ENCODE data around the gene CTBP2. TPM values are rescaled to one million over a fixed set of nuclear protein-coding genes. Genes with fewer than 3 reads are reported as not detected.

CTBP2 gene
- total RNA-seq, 2 experiments from 2014 or later = 0.15 to 0.43 TPM

GRCh38 chr10:125114761-125115391, 45.5 kb downstream of the CTBP2 start:
- Mint-ChIP-seq H3K4me3 (no peak overlapping the region), H3K27ac (no peak overlapping the region), H3K9me3 (no peaks in the 10 kb centered on the region), H3K4me1 (no peaks in the 10 kb centered on the region), H3K36me3 (ENCODE audit: low read depth) (no peaks in the 10 kb centered on the region), H3K27me3 (peaks cover 2% of the 10 kb centered on the region)
- ChIA-PET CTCF (no interaction called here), POLR2A (no interaction called here)
- DNase-seq = no peak

GRCh38 chr10:125113691-125114371, 46.5 kb downstream of the CTBP2 start:
- POLR2A ChIA-PET = no interaction called here
- Mint-ChIP-seq H3K9me3 (no peaks in the 10 kb centered on the region), H3K36me3 (ENCODE audit: low read depth) (no peaks in the 10 kb centered on the region), H3K27ac (no peak overlapping the region), H3K27me3 (peaks cover 2% of the 10 kb centered on the region), H3K4me1 (no peaks in the 10 kb centered on the region), H3K4me3 (no peak overlapping the region)
- CTCF ChIA-PET = no interaction called here
- DNase-seq = no peak

- CTCF ChIA-PET = no interaction called here
- POLR2A ChIA-PET = no interaction called here
- H3K27me3 Mint-ChIP-seq = no peaks in the 10 kb centered on the region
Observed at GRCh38 chr10:125112697-125113494, 47.5 kb downstream of the CTBP2 start.

GRCh38 chr10:125111118-125111727, 49.1 kb downstream of the CTBP2 start:
- no peak overlapping the region for H3K27ac Mint-ChIP-seq
- no peaks in the 10 kb centered on the region for H3K27me3 Mint-ChIP-seq
- no peak overlapping the region for H3K4me3 Mint-ChIP-seq
- no peak for DNase-seq
- CTCF ChIA-PET = no interaction called here
- no peaks in the 10 kb centered on the region for H3K9me3 Mint-ChIP-seq
- no peaks in the 10 kb centered on the region for H3K36me3 Mint-ChIP-seq (ENCODE audit: low read depth)
- POLR2A ChIA-PET = no interaction called here
- H3K4me1 Mint-ChIP-seq = no peaks in the 10 kb centered on the region

More at GRCh38 chr10:125112697-125113494, 47.5 kb downstream of the CTBP2 start:
- Mint-ChIP-seq H3K27ac (no peak overlapping the region), H3K36me3 (ENCODE audit: low read depth) (no peaks in the 10 kb centered on the region), H3K4me1 (no peaks in the 10 kb centered on the region), H3K9me3 (no peaks in the 10 kb centered on the region), H3K4me3 (no peak overlapping the region)
- DNase-seq = no peak

- POLR2A ChIA-PET = no interaction called here
- CTCF ChIA-PET = no interaction called here
- Mint-ChIP-seq H3K4me1 (no peaks in the 10 kb centered on the region), H3K4me3 (no peak overlapping the region), H3K27ac (no peak overlapping the region), H3K27me3 (no peaks in the 10 kb centered on the region), H3K9me3 (no peaks in the 10 kb centered on the region), H3K36me3 (ENCODE audit: low read depth) (no peaks in the 10 kb centered on the region)
- no peak for DNase-seq
Observed at GRCh38 chr10:125107965-125108580, 52.3 kb downstream of the CTBP2 start.

GRCh38 chr10:125107166-125107949, 53.0 kb downstream of the CTBP2 start:
- DNase-seq = no peak
- ChIA-PET POLR2A (no interaction called here), CTCF (no interaction called here)
- no peaks in the 10 kb centered on the region for H3K27me3 Mint-ChIP-seq
- no peaks in the 10 kb centered on the region for H3K9me3 Mint-ChIP-seq
- no peaks in the 10 kb centered on the region for H3K4me1 Mint-ChIP-seq
- H3K27ac Mint-ChIP-seq = no peak overlapping the region
- H3K4me3 Mint-ChIP-seq = no peak overlapping the region
- H3K36me3 Mint-ChIP-seq (ENCODE audit: low read depth) = no peaks in the 10 kb centered on the region

- Mint-ChIP-seq H3K27ac (no peak overlapping the region), H3K27me3 (peaks cover 1% of the 10 kb centered on the region), H3K9me3 (no peaks in the 10 kb centered on the region), H3K36me3 (ENCODE audit: low read depth) (no peaks in the 10 kb centered on the region), H3K4me1 (no peaks in the 10 kb centered on the region), H3K4me3 (no peak overlapping the region)
- POLR2A ChIA-PET = no interaction called here
- no peak for DNase-seq
- CTCF ChIA-PET = no interaction called here
Observed at GRCh38 chr10:125106586-125106985, 53.8 kb downstream of the CTBP2 start.

- no peak overlapping the region for H3K4me3 Mint-ChIP-seq
- peaks cover 2% of the 10 kb centered on the region for H3K27me3 Mint-ChIP-seq
- H3K4me1 Mint-ChIP-seq = no peaks in the 10 kb centered on the region
- H3K27ac Mint-ChIP-seq = no peak overlapping the region
- DNase-seq = no peak
- POLR2A ChIA-PET = no interaction called here
- H3K36me3 Mint-ChIP-seq (ENCODE audit: low read depth) = no peaks in the 10 kb centered on the region
- CTCF ChIA-PET = no interaction called here
- H3K9me3 Mint-ChIP-seq = no peaks in the 10 kb centered on the region
Observed at GRCh38 chr10:125105706-125106255, 54.6 kb downstream of the CTBP2 start.

- H3K27me3 Mint-ChIP-seq = peaks cover 2% of the 10 kb centered on the region
- ChIA-PET CTCF (no interaction called here), POLR2A (no interaction called here)
- H3K27ac Mint-ChIP-seq = no peak overlapping the region
- no peak for DNase-seq
- H3K9me3 Mint-ChIP-seq = no peaks in the 10 kb centered on the region
- H3K4me3 Mint-ChIP-seq = no peak overlapping the region
- H3K36me3 Mint-ChIP-seq (ENCODE audit: low read depth) = no peaks in the 10 kb centered on the region
- no peaks in the 10 kb centered on the region for H3K4me1 Mint-ChIP-seq
Observed at GRCh38 chr10:125105155-125105554, 55.2 kb downstream of the CTBP2 start.

GRCh38 chr10:125104559-125104958, 55.8 kb downstream of the CTBP2 start:
- Mint-ChIP-seq H3K27ac (no peak overlapping the region), H3K9me3 (no peaks in the 10 kb centered on the region), H3K4me1 (no peaks in the 10 kb centered on the region), H3K27me3 (peaks cover 2% of the 10 kb centered on the region), H3K4me3 (no peak overlapping the region), H3K36me3 (ENCODE audit: low read depth) (no peaks in the 10 kb centered on the region)
- POLR2A ChIA-PET = no interaction called here
- CTCF ChIA-PET = no interaction called here
- no peak for DNase-seq

GRCh38 chr10:125103924-125104323, 56.4 kb downstream of the CTBP2 start:
- no peak for DNase-seq
- Mint-ChIP-seq H3K27me3 (peaks cover 2% of the 10 kb centered on the region), H3K27ac (no peak overlapping the region), H3K4me1 (no peaks in the 10 kb centered on the region), H3K9me3 (no peaks in the 10 kb centered on the region), H3K36me3 (ENCODE audit: low read depth) (no peaks in the 10 kb centered on the region), H3K4me3 (no peak overlapping the region)
- ChIA-PET CTCF (no interaction called here), POLR2A (no interaction called here)

- Mint-ChIP-seq H3K36me3 (ENCODE audit: low read depth) (no peaks in the 10 kb centered on the region), H3K9me3 (no peaks in the 10 kb centered on the region), H3K27me3 (peaks cover 2% of the 10 kb centered on the region), H3K4me3 (no peak overlapping the region), H3K27ac (no peak overlapping the region), H3K4me1 (no peaks in the 10 kb centered on the region)
- CTCF ChIA-PET = no interaction called here
- POLR2A ChIA-PET = no interaction called here
- no peak for DNase-seq
Observed at GRCh38 chr10:125103466-125103865, 56.9 kb downstream of the CTBP2 start.
